Ecto neural progenitor cell (in vitro differentiated cells): ENCODE measurements around the gene NKAIN4.
"Not testable (repeated sequence)": the region's sequence is repeated elsewhere in the genome, so short reads cannot be mapped to it uniquely, and the experiment has no call there.

Experiments
- DNase-seq: peaks from one replicate; pipeline ENCODE4 v3.0.0-alpha.2; 2018; ENCODE audit warnings: low spot score

The NKAIN4 gene

GRCh38 chr20:63255931-63256704 lies 1.9 kb upstream of the NKAIN4 start:
- no peak for DNase-seq

- peak; percentile 77 for DNase-seq
Observed at GRCh38 chr20:63254606-63255384, 532 bp upstream of the NKAIN4 start.

GRCh38 chr20:63253438-63254231 lies 628 bp downstream of the NKAIN4 start:
- peak; percentile 87 for DNase-seq

- DNase-seq, result no peak
Observed at GRCh38 chr20:63253065-63253437, 1.2 kb downstream of the NKAIN4 start.

- DNase-seq, result no peak
Observed at GRCh38 chr20:63252284-63252711, 2.0 kb downstream of the NKAIN4 start.

- DNase-seq, result not testable (repeated sequence)
Observed at GRCh38 chr20:63251350-63251749, 2.9 kb downstream of the NKAIN4 start.

GRCh38 chr20:63249891-63250290 lies 4.4 kb downstream of the NKAIN4 start:
- DNase-seq, result no peak

GRCh38 chr20:63248835-63249591 lies 5.2 kb downstream of the NKAIN4 start:
- no peak for DNase-seq

- no peak for DNase-seq
Observed at GRCh38 chr20:63247671-63248228, 6.5 kb downstream of the NKAIN4 start.

GRCh38 chr20:63246490-63247288 lies 7.6 kb downstream of the NKAIN4 start:
- DNase-seq, result no peak

- DNase-seq, result no peak
Observed at GRCh38 chr20:63244468-63244867, 9.8 kb downstream of the NKAIN4 start.

- no peak for DNase-seq
Observed at GRCh38 chr20:63243604-63244247, 10.5 kb downstream of the NKAIN4 start.

GRCh38 chr20:63242736-63243135 lies 11.5 kb downstream of the NKAIN4 start:
- DNase-seq, result no peak

- DNase-seq, result no peak
Observed at GRCh38 chr20:63241272-63241671, 13.0 kb downstream of the NKAIN4 start.

GRCh38 chr20:63240004-63240403 lies 14.3 kb downstream of the NKAIN4 start:
- no peak for DNase-seq

GRCh38 chr20:63239431-63239830 lies 14.8 kb downstream of the NKAIN4 start:
- DNase-seq, result no peak

GRCh38 chr20:63238514-63239125 lies 15.6 kb downstream of the NKAIN4 start:
- no peak for DNase-seq

GRCh38 chr20:63238031-63238430 lies 16.2 kb downstream of the NKAIN4 start:
- no peak for DNase-seq

GRCh38 chr20:63236116-63236837 lies 18.0 kb downstream of the NKAIN4 start:
- DNase-seq, result no peak
